Measurements from ENCODE around the gene TOLLIP. TPM values are rescaled to one million over a fixed set of nuclear protein-coding genes. Genes with fewer than 3 reads are reported as not detected.

TOLLIP gene
- total RNA-seq, 1 experiment from 2014 or later, result 78.3 TPM

- no peaks in the 10 kb centered on the region for H3K4me1 Mint-ChIP-seq (ENCODE audit: low read depth, unreplicated experiment)
- H3K36me3 Mint-ChIP-seq (ENCODE audit: insufficient read depth, unreplicated experiment), result no peaks in the 10 kb centered on the region
- no peak for DNase-seq
- ChIA-PET POLR2A (no interaction called here), CTCF (interaction anchor here (0.7 kb wide), 1 partner anchor 198 kb away, joined by 3 read pairs; no protein-coding TSS in a partner anchor)
- Histone ChIP-seq H3K36me3 (ENCODE audit: control insufficient read depth, insufficient read depth, low read length) (no peaks in the 10 kb centered on the region), H3K27me3 (replicated peaks; ENCODE audit: control insufficient read depth, insufficient read depth, low read length) (no peaks in the 10 kb centered on the region), H3K9me3 (no peaks in the 10 kb centered on the region), H3K4me3 (ENCODE audit: low read depth, low read length) (no peak overlapping the region), H3K4me1 (no peaks in the 10 kb centered on the region)
- no peak overlapping the region for H3K27ac Mint-ChIP-seq (ENCODE audit: unreplicated experiment)
- BruUV-seq (replicated peaks), result no TSS peak
- intact Hi-C loops (cut with micrococcal nuclease; ENCODE audit: unreplicated experiment), result loop anchor here (10.0 kb wide), 1 partner anchor 121 kb away; no protein-coding TSS in a partner anchor
- TF ChIP-seq, protein P1, sequence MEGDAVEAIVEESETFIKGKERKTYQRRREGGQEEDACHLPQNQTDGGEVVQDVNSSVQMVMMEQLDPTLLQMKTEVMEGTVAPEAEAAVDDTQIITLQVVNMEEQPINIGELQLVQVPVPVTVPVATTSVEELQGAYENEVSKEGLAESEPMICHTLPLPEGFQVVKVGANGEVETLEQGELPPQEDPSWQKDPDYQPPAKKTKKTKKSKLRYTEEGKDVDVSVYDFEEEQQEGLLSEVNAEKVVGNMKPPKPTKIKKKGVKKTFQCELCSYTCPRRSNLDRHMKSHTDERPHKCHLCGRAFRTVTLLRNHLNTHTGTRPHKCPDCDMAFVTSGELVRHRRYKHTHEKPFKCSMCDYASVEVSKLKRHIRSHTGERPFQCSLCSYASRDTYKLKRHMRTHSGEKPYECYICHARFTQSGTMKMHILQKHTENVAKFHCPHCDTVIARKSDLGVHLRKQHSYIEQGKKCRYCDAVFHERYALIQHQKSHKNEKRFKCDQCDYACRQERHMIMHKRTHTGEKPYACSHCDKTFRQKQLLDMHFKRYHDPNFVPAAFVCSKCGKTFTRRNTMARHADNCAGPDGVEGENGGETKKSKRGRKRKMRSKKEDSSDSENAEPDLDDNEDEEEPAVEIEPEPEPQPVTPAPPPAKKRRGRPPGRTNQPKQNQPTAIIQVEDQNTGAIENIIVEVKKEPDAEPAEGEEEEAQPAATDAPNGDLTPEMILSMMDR (IDR thresholded peaks at IDR 0.05; ENCODE audit: insufficient read depth in 1 of 2, low read depth in 1 of 2, low read length in 1 of 2, severe bottlenecking in 1 of 2, unreplicated experiment in 1 of 2), result no peak
- no peak overlapping the region for H3K4me3 Mint-ChIP-seq (ENCODE audit: unreplicated experiment)
- peaks cover 11% of the 10 kb centered on the region for H3K27me3 Mint-ChIP-seq (ENCODE audit: insufficient read depth, unreplicated experiment)
- H3K9me3 Mint-ChIP-seq (ENCODE audit: unreplicated experiment), result no peaks in the 10 kb centered on the region
Observed at GRCh38 chr11:1235306-1235900, 74.0 kb downstream of the TOLLIP start.

DNA sequence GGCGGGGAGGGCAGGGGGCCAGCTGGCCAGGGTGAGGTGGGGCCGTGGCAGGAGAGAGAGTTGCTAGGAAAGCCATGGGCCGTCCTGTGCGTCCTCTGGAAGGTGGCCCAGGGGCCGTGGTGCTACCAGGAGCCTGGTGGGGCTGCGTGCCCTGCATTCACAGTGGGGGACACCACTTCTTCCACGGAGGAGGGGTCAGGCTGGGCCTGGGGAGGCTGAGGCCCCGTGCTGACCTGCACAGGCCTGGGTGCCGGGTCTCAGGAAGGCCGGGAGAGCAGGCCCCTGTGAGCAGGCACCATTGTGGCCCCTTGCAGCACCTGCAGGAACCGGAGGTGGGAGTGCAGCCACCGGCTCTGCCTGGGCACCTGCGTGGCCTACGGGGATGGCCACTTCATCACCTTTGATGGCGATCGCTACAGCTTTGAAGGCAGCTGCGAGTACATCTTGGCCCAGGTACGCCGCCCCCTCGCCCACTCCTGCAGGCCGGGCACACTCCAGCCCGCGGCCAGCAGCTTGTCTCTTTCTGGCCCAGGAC is 74.6 kb downstream of the TOLLIP start:
- Histone ChIP-seq H3K4me3 (ENCODE audit: low read depth, low read length) (no peak overlapping the region), H3K4me1 (no peaks in the 10 kb centered on the region), H3K27me3 (replicated peaks; ENCODE audit: control insufficient read depth, insufficient read depth, low read length) (no peaks in the 10 kb centered on the region), H3K9me3 (no peaks in the 10 kb centered on the region), H3K36me3 (ENCODE audit: control insufficient read depth, insufficient read depth, low read length) (no peaks in the 10 kb centered on the region)
- H3K9me3 Mint-ChIP-seq (ENCODE audit: unreplicated experiment), result no peaks in the 10 kb centered on the region
- H3K36me3 Mint-ChIP-seq (ENCODE audit: insufficient read depth, unreplicated experiment), result no peaks in the 10 kb centered on the region
- CTCF ChIA-PET, result interaction anchor here (0.7 kb wide), 1 partner anchor 197 kb away, joined by 3 read pairs; no protein-coding TSS in a partner anchor
- POLR2A ChIA-PET, result no interaction called here
- peaks cover 11% of the 10 kb centered on the region for H3K27me3 Mint-ChIP-seq (ENCODE audit: insufficient read depth, unreplicated experiment)
- no TSS peak for BruUV-seq (replicated peaks)
- peak in 1 of 2 experiments; percentile 31 for DNase-seq
- no peaks in the 10 kb centered on the region for H3K4me1 Mint-ChIP-seq (ENCODE audit: low read depth, unreplicated experiment)
- intact Hi-C loops (cut with micrococcal nuclease; ENCODE audit: unreplicated experiment), result loop anchor here (10.0 kb wide), 1 partner anchor 120 kb away; no protein-coding TSS in a partner anchor
- TF ChIP-seq, protein P1 (IDR thresholded peaks at IDR 0.05; ENCODE audit: insufficient read depth in 1 of 2, low read depth in 1 of 2, low read length in 1 of 2, severe bottlenecking in 1 of 2, unreplicated experiment in 1 of 2), result no peak
- no peak overlapping the region for H3K27ac Mint-ChIP-seq (ENCODE audit: unreplicated experiment)
- no peak overlapping the region for H3K4me3 Mint-ChIP-seq (ENCODE audit: unreplicated experiment)

GRCh38 chr11:1234054-1234720 is 75.2 kb downstream of the TOLLIP start:
- no peaks in the 10 kb centered on the region for H3K4me1 ChIP-seq
- H3K4me3 ChIP-seq (ENCODE audit: low read depth, low read length), result no peak overlapping the region
- BruUV-seq (replicated peaks), result no TSS peak
- Mint-ChIP-seq H3K4me1 (ENCODE audit: low read depth, unreplicated experiment) (no peaks in the 10 kb centered on the region), H3K9me3 (ENCODE audit: unreplicated experiment) (no peaks in the 10 kb centered on the region), H3K27ac (ENCODE audit: unreplicated experiment) (no peak overlapping the region), H3K27me3 (ENCODE audit: insufficient read depth, unreplicated experiment) (peaks cover 11% of the 10 kb centered on the region), H3K36me3 (ENCODE audit: insufficient read depth, unreplicated experiment) (no peaks in the 10 kb centered on the region), H3K4me3 (ENCODE audit: unreplicated experiment) (no peak overlapping the region)
- intact Hi-C loops (cut with micrococcal nuclease; ENCODE audit: unreplicated experiment), result loop anchor here (10.0 kb wide), 1 partner anchor 119 kb away; no protein-coding TSS in a partner anchor
- CTCF ChIA-PET, result no interaction called here
- DNase-seq, result peak in 1 of 2 experiments; percentile 26
- no peaks in the 10 kb centered on the region for H3K36me3 ChIP-seq (ENCODE audit: control insufficient read depth, insufficient read depth, low read length)
- TF ChIP-seq, protein P1 (IDR thresholded peaks at IDR 0.05; ENCODE audit: insufficient read depth in 1 of 2, low read depth in 1 of 2, low read length in 1 of 2, severe bottlenecking in 1 of 2, unreplicated experiment in 1 of 2), result no peak
- H3K27me3 ChIP-seq (replicated peaks; ENCODE audit: control insufficient read depth, insufficient read depth, low read length), result no peaks in the 10 kb centered on the region
- POLR2A ChIA-PET, result no interaction called here
- no peaks in the 10 kb centered on the region for H3K9me3 ChIP-seq

Data from Caco-2 (cell line).